Transverse colon (tissue), 3 donors: ENCODE results near the gene MPO.

Source experiments
- CTCF ChIP-seq, 5 experiments: fragments of 200-600 bp in 3 of 5; fragments of 450-650 bp in 2 of 5; sonication (generic) in 3 of 5; IDR thresholded peaks; 1 replicate in 2 of 5; 2 replicates in 3 of 5; pipeline ENCODE4 v1.5.1; 2016 to 2017; ENCODE audit warnings: antibody characterized with exemption in 5 of 5, inconsistent platforms in 3 of 5, mild to moderate bottlenecking in 2 of 5, moderate library complexity in 1 of 5
- POLR2A ChIP-seq: fragments of 450-650 bp; IDR thresholded peaks from one replicate; pipeline ENCODE4 v1.6.1; 2016; ENCODE audit warnings: antibody characterized with exemption, mild to moderate bottlenecking, moderate library complexity

GRCh38 chr17:58303971-58304749 lies 23.4 kb upstream of the MPO start:
- peak; percentile 64 to 74 (median 69) for TF ChIP-seq CTCF (IDR thresholded peaks at IDR 0.05)
- TF ChIP-seq POLR2A: no peak
